Endometrial microvascular endothelial cells (primary cell): ENCODE measurements around the gene ZKSCAN1. TPM values are rescaled to one million over a fixed set of nuclear protein-coding genes. Genes with fewer than 3 reads are reported as not detected.

Source experiments
- in situ Hi-C: cut with HindIII; loops from 2 replicates; pipeline ENCODE4 v1.10.0; 2017; ENCODE audit warnings: low sequenced_read_pairs, low pct_unique_long_range_greater_than_20kb; ENCODE audit errors: inconsistent ontology term
- total RNA-seq: library from RNA; depleted of rRNA; stranded (reverse); fragments of >200 nt; gene quantifications from one replicate; pipeline ENCODE4 v1.2.3, GENCODE V29; 2015; ENCODE audit errors: inconsistent ontology term

The ZKSCAN1 gene
- total RNA-seq, 1 donor from 2014 or later: 13.8 TPM

GRCh38 chr7:100024020-100024619 is 8.7 kb downstream of the ZKSCAN1 start:
- in situ Hi-C loops: no loop called here

- in situ Hi-C loops: no loop called here
Measured at GRCh38 chr7:100027197-100027596, 11.8 kb downstream of the ZKSCAN1 start.

DNA sequence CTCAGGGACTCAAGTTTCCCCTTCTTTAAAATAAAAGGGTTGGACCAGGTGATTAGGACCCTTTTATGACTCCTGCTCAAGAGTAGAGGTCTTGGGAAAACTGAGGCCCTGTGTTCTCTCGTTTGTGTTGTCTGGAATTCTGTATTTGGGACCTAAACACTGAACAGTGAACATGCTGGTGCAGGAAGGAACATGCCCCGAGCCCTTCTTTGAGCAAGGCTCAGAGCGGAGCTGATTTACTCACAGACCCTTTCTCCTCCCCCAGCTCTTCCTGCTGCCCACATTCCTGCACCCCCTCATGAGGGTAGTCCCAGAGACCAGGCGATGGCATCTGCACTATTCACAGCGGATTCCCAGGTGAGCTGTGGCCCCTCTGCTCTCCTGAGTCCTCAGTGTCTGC is 14.2 kb downstream of the ZKSCAN1 start:
- in situ Hi-C loops: no loop called here

- in situ Hi-C loops: no loop called here
Measured at GRCh38 chr7:100033526-100033925, 18.1 kb downstream of the ZKSCAN1 start.

GRCh38 chr7:100034871-100035510 is 19.6 kb downstream of the ZKSCAN1 start:
- in situ Hi-C loops: no loop called here

- in situ Hi-C loops: no loop called here
Measured at GRCh38 chr7:100035876-100036275, 20.5 kb downstream of the ZKSCAN1 start.

DNA sequence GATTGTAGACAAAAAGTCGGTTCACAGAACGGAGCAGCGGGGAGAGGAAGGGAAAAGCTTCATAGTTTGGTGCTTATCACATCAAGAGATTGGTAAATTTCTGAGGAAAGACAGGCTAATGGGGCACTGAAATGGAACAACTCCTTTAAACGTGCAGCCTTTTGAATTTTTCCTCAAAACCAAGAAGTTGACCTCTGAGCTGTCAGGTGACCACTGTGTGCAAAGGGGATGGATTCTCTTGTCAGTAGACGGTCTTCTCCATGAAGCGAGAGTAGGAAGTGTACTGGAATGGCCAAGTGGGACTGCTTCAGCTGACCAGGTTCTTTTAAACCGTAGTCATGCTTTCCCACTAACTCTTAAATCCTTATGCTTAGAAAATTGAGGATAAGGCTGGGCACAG is 22.9 kb downstream of the ZKSCAN1 start:
- in situ Hi-C loops: no loop called here

- in situ Hi-C loops: no loop called here
Measured at GRCh38 chr7:100040575-100040974, 25.2 kb downstream of the ZKSCAN1 start.

GRCh38 chr7:100044718-100045117 is 29.3 kb downstream of the ZKSCAN1 start:
- in situ Hi-C loops: no loop called here

- in situ Hi-C loops: no loop called here
Measured at GRCh38 chr7:100048680-100049079, 33.3 kb downstream of the ZKSCAN1 start.

DNA sequence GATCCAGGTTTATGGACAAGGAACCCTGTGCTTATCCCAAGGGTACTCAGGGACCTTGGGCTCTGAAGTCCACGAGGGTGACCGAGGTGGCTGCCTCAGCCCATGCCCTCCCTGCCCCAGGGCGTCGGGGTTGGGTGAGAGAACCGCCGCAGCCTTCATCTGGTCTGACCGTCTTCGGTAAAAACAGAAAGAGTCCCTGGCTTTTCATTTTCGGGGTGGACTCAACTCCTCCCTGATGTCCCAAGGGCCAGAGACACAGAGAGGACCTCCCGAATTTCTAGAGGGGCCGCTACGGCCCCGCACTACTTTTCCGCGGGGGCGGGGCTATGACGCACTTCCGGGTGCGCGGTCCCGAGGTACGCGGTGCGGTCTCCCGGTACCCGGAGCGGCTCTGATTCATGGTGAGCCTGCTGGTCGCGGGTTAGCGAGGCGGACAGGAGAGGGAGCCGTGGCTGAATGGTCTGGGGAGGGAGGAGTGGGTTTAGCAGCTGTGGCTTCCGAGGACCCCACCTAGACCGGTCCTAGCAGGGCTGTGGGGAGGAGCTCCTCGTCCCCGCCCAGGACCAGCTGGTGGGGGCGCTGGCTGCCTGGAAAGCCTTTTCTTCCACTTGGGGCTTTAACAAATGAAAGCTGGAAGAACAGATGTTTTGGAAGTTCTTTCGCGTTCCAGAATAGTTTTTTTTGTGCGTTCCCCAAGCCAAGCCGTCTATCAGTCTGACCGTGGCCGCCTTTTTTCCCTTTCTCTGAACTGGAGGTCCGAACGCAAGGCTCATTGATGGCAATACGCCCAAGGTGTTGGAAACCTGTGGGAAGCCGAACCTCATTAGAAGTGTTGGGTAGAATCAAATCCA is 34.3 kb downstream of the ZKSCAN1 start, which contains the start of gene ZSCAN21:
Gene ZSCAN21 (plus strand): TSS at position 334 of the 851 bp plus-strand sequence. CDS start 7,233 bp downstream, outside the sequence.
- in situ Hi-C loops: no loop called here

DNA sequence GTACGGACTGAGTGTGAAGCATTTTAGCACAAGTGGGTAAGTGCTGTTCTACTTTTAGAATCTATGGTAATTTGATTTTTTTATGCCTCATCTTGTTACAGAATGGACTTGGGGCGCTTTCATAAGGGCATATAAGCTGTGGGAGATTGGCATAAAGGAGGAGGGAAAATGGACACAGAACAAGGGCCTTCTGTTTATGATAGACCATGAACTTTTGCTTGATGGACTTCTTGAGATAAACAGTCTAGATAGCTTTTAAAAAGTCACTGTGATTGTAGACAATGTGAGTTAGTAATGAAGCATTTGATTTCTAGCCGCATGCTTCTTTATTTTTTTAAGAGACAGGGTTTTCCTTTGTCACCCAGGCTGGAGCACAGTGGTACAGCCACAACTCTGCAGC is 36.2 kb downstream of the ZKSCAN1 start:
- in situ Hi-C loops: no loop called here

DNA sequence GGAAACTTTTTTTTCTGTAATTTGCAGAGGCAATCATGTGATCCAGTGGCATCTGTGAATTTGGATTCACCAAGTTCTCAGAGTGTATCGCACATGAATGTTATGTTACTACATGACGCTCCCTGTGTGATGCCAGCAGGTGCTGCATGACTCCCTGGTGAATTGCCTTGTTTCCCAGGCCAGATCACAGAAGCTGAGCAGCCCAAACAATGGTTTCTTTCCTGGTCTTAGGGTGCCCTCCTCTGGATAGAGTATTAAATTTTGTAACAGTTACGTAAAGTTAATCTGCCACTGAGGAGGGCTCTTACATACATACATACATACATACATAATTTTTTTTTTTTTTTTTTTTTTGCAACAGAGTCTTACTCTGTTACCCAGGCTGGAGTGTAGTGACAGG is 37.8 kb downstream of the ZKSCAN1 start:
- in situ Hi-C loops: no loop called here

DNA sequence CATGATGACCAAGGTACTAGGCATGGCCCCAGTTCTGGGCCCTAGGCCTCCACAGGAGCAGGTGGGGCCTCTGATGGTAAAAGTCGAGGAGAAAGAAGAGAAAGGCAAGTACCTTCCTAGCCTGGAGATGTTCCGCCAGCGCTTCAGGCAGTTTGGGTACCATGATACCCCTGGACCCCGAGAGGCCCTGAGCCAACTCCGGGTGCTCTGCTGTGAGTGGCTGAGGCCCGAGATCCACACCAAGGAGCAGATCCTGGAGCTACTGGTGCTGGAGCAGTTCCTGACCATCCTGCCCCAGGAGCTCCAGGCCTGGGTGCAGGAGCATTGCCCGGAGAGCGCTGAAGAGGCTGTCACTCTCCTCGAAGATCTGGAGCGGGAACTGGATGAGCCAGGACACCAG is 41.6 kb downstream of the ZKSCAN1 start:
- in situ Hi-C loops: no loop called here

DNA sequence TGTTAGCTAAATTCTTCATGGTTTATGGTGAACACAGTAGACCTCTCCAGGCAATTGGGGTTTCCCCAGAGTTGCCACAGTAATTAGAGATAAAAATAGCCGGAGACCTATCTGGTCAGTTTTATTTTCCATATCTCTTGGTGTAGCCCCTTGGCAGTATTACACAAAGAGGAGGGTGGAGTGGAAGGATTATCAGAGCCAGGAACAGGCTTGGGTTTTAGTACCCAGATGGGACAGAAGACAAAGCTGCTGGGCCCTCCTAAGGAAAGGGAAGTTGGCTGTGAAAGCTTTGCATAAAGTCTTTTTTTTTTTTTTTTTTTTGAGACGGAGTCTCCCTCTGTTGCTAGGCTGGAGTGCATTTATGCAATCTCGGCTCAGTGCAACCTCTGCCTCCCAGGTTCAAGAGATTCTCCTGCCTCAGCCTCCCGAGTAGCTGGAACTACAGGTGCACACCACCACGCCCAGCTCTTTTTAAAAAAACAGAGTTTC is 43.9 kb downstream of the ZKSCAN1 start:
- in situ Hi-C loops: no loop called here

DNA sequence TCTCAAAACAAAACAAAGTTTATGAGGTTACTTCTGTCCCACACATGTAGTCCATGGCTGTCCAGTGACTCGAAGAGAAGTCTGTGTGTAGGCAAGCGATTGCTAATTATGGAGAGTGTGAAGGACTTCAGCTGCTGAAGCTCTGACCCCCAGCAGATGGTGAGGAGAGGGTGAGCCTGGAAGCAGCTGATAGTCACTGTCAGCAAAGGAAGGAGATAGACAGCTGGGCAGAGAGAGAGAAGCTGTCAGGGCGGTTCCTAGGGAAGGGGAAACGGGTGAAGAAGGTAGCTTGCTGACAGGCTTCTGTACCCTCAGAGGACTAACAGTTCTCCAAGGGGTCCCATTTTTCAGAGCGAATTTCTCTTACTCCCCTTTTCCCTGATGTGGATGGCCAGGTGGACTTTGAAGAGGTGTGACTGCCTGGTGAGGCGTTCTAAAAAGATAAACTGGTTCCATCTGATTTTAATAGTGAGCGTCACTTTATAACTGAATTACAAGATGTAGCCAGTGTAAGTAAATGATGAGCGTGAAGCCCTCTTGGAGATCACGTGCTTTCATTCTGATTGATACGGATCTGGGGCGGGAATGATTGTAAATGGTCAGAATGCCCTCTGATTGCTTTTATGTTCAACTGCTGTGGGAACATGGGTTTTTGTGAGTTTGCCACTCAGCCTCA is 46.3 kb downstream of the ZKSCAN1 start:
- in situ Hi-C loops: no loop called here

DNA sequence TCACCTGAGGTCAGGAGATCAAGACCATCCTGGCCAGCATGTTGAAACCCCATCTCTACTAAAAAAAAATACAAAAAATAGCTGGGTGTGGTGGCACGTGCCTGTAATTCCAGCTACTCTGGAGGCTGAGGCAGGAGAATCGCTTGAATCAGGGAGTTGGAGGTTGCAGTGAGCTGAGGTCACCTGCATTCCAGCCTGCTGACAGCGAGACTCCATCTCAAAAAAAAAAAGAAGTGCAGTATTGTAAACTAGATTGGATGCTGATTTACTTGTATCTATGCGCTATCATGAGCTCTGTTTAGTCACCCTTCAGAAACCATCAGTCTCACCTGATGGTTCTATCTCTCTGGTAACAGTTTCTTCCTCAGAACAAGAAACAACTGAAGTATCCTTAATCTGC is 48.0 kb downstream of the ZKSCAN1 start:
- in situ Hi-C loops: no loop called here

DNA sequence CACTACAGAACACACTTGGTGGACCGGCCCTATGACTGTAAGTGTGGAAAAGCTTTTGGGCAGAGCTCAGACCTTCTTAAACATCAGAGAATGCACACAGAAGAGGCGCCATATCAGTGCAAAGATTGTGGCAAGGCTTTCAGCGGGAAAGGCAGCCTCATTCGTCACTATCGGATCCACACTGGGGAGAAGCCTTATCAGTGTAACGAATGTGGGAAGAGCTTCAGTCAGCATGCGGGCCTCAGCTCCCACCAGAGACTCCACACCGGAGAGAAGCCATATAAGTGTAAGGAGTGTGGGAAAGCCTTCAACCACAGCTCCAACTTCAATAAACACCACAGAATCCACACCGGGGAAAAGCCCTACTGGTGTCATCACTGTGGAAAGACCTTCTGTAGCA is 48.8 kb downstream of the ZKSCAN1 start:
- in situ Hi-C loops: no loop called here

GRCh38 chr7:100065452-100066186 is 50.2 kb downstream of the ZKSCAN1 start:
- in situ Hi-C loops: no loop called here
